NCI-H1048 (cell line): ENCODE data around the gene ZP1.
"Not testable (repeated sequence)": the region's sequence is repeated elsewhere in the genome, so short reads cannot be mapped to it uniquely, and the experiment has no call there.

ENCODE experiments used
- DNase-seq: peaks from one replicate; lab custom pipeline; 2025; lab: John Stamatoyannopoulos, UW

Gene ZP1

GRCh38 chr11:60866911-60867870 lies at the start of gene ZP1:
TSS of gene ZP1 (plus strand) at chr11:60867542. CDS start at chr11:60867562, 20 bp downstream.
- no peak for DNase-seq

GRCh38 chr11:60818057-60818456 lies 49.3 kb upstream of the ZP1 start:
- no peak for DNase-seq

GRCh38 chr11:60821827-60822599 lies 45.3 kb upstream of the ZP1 start:
- no peak for DNase-seq

- DNase-seq, result not testable (repeated sequence)
Observed at GRCh38 chr11:60823745-60824306, 43.5 kb upstream of the ZP1 start.

- no peak for DNase-seq
Observed at GRCh38 chr11:60825118-60825517, 42.2 kb upstream of the ZP1 start.

- DNase-seq, result no peak
Observed at GRCh38 chr11:60825790-60826189, 41.6 kb upstream of the ZP1 start.

GRCh38 chr11:60830478-60831142 lies 36.7 kb upstream of the ZP1 start:
- no peak for DNase-seq

GRCh38 chr11:60831143-60831500 lies 36.2 kb upstream of the ZP1 start:
- peak; percentile 71 for DNase-seq

- DNase-seq, result no peak
Observed at GRCh38 chr11:60831501-60832079, 35.8 kb upstream of the ZP1 start.

- no peak for DNase-seq
Observed at GRCh38 chr11:60834742-60835533, 32.4 kb upstream of the ZP1 start.

GRCh38 chr11:60835534-60835846 lies 31.9 kb upstream of the ZP1 start:
- DNase-seq, result no peak

- DNase-seq, result no peak
Observed at GRCh38 chr11:60836866-60837515, 30.4 kb upstream of the ZP1 start.

- no peak for DNase-seq
Observed at GRCh38 chr11:60838132-60838531, 29.2 kb upstream of the ZP1 start.

- DNase-seq, result no peak
Observed at GRCh38 chr11:60840470-60841430, 26.6 kb upstream of the ZP1 start.

GRCh38 chr11:60841797-60842667 lies 25.3 kb upstream of the ZP1 start, which contains the start of gene CCDC86:
TSS of gene CCDC86 (plus strand) at chr11:60842113. CDS start at chr11:60842125, 12 bp downstream.
- peak; percentile 82 for DNase-seq

GRCh38 chr11:60842668-60843600 lies 24.4 kb upstream of the ZP1 start:
- no peak for DNase-seq
